NCI-H2196 treated with DMSO at 0.1 percent for 48 hours (cell line): ENCODE data around the gene KRTAP1-4.
"Not testable (repeated sequence)": the region's sequence is repeated elsewhere in the genome, so short reads cannot be mapped to it uniquely, and the experiment has no call there.

Experiments used
- DNase-seq: peaks from one replicate; lab custom pipeline; 2025; ENCODE audit not compliant: unreplicated experiment; lab: John Stamatoyannopoulos, UW

KRTAP1-4 gene

GRCh38 chr17:41029633-41030245, at the start of gene KRTAP1-4:
KRTAP1-4 (minus strand) TSS chr17:41030195; CDS start chr17:41030078, 117 bp downstream.
- DNase-seq = no peak

GRCh38 chr17:41076788-41077187, 46.8 kb upstream of the KRTAP1-4 start:
- DNase-seq = no peak

- no peak for DNase-seq
These were observed 43.7 kb upstream of the KRTAP1-4 start for GRCh38 chr17:41073676-41074075.

GRCh38 chr17:41071606-41072360, 41.8 kb upstream of the KRTAP1-4 start:
- no peak for DNase-seq

- DNase-seq = no peak
These were observed 39.0 kb upstream of the KRTAP1-4 start for GRCh38 chr17:41069031-41069430.

- no peak for DNase-seq
These were observed 37.3 kb upstream of the KRTAP1-4 start for GRCh38 chr17:41067281-41067680.

- no peak for DNase-seq
These were observed 36.0 kb upstream of the KRTAP1-4 start, which contains the start of gene KRTAP2-4 for GRCh38 chr17:41065829-41066624. KRTAP2-4 (minus strand) TSS chr17:41065879; CDS start chr17:41065845, 34 bp downstream.

GRCh38 chr17:41065016-41065689, 35.2 kb upstream of the KRTAP1-4 start:
- not testable (repeated sequence) for DNase-seq

GRCh38 chr17:41064301-41064700, 34.3 kb upstream of the KRTAP1-4 start:
- no peak for DNase-seq

GRCh38 chr17:41063449-41063848, 33.5 kb upstream of the KRTAP1-4 start:
- no peak for DNase-seq

- DNase-seq = no peak
These were observed 32.0 kb upstream of the KRTAP1-4 start for GRCh38 chr17:41061964-41062363.

- DNase-seq = no peak
These were observed 30.1 kb upstream of the KRTAP1-4 start, which contains the start of gene KRTAP2-3 for GRCh38 chr17:41060052-41060604. KRTAP2-3 (minus strand) TSS chr17:41060114; CDS start chr17:41060050, 64 bp downstream.

- not testable (repeated sequence) for DNase-seq
These were observed 29.5 kb upstream of the KRTAP1-4 start for GRCh38 chr17:41059276-41060051.

- no peak for DNase-seq
These were observed 28.7 kb upstream of the KRTAP1-4 start for GRCh38 chr17:41058741-41059140.

- DNase-seq = no peak
These were observed 27.6 kb upstream of the KRTAP1-4 start for GRCh38 chr17:41057547-41057946.

- not testable (repeated sequence) for DNase-seq
These were observed 25.1 kb upstream of the KRTAP1-4 start, which contains the start of gene KRTAP2-2 for GRCh38 chr17:41055130-41055529. KRTAP2-2 (minus strand) TSS chr17:41055230; CDS start chr17:41055211, 19 bp downstream.

GRCh38 chr17:41054556-41054955, 24.6 kb upstream of the KRTAP1-4 start:
- not testable (repeated sequence) for DNase-seq

- DNase-seq = no peak
These were observed 24.0 kb upstream of the KRTAP1-4 start for GRCh38 chr17:41054025-41054424.

GRCh38 chr17:41052566-41052965, 22.6 kb upstream of the KRTAP1-4 start:
- DNase-seq = no peak

GRCh38 chr17:41049110-41049509, 19.1 kb upstream of the KRTAP1-4 start:
- DNase-seq = no peak
